GM18499 (cell line): Measurements from ENCODE around the gene CYP19A1.
"Not testable (repeated sequence)": the region's sequence is repeated elsewhere in the genome, so short reads cannot be mapped to it uniquely, and the experiment has no call there.

Experiments used
- ATAC-seq: cut with Tn5 transposase; IDR thresholded peaks from one replicate; pipeline ENCODE4 v1.9.1; 2021; ENCODE audit warnings: moderate number of reproducible peaks; ENCODE audit not compliant: insufficient read depth, unreplicated experiment

CYP19A1 gene

GRCh38 chr15:51190424-51191068, 147.8 kb downstream of the CYP19A1 start:
- no peak for ATAC-seq

DNA sequence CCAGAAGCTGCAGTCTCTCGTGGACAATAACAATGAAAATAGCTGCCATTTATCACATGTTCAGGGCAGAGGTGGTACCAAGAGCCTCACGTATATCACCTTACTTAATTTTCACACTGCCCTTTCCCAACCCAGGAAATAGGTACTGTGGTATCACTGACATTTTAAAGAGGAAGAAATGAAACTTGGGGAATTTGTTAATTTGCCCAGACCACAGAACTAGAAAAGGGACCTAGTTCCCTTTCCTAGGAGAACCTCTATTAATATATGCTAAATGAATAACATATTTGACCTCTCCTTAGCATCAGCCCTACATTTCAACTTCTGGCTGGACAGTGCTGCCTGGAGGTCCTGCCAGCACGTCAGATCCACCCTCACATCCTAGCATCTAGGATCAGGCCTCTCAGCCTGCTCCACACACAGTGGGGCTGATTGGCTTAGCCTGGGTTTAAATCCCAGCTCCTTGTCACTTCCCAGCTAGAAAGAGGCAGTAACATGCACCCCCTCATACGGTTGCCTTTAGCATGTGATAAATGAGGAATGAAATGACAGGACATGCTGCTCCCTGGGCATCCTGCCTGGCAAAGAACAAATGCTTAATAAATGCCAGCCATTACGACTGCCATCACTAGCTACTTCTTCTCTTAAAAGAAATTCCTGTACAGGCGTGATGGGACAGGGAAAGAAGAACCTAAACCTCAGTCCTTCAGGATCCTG, 148.6 kb downstream of the CYP19A1 start:
- ATAC-seq, result no peak

DNA sequence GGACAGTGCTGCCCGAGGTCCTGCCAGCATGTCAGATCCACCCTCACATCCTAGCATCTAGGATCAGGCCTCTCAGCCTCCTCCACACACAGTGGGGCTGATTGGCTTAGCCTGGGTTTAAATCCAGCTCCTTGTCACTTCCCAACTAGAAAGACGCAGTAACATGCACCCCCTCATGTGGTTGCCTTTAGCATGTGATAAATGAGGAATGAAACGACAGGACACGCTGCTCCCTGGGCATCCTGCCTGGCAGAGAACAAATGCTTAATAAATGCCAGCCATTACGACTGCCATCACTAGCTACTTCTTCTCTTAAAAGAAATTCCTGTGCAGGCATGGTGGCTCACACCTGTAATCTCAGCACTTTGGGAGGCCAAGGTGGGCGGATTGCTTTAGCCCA, 149.6 kb downstream of the CYP19A1 start:
- not testable (repeated sequence) for ATAC-seq

DNA sequence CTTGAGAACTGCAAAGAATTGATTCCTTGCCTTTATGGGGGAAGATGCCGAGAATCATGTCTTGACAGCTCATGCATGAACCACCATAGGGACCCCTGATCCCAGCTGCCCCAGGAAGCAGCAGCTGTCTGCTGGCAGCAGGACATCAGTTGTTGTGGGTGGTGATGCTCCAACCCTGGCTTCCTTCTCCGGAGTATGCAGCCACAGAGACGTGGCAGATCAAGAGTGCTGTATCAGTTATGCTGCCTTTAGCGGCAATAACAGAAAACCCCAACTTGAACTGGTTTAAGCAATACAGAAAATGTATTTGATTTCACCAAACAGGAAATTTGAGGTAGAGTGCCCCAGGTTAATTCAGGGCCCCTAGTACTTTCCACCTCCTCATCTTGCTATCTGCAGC, 151.5 kb downstream of the CYP19A1 start:
- ATAC-seq, result no peak

DNA sequence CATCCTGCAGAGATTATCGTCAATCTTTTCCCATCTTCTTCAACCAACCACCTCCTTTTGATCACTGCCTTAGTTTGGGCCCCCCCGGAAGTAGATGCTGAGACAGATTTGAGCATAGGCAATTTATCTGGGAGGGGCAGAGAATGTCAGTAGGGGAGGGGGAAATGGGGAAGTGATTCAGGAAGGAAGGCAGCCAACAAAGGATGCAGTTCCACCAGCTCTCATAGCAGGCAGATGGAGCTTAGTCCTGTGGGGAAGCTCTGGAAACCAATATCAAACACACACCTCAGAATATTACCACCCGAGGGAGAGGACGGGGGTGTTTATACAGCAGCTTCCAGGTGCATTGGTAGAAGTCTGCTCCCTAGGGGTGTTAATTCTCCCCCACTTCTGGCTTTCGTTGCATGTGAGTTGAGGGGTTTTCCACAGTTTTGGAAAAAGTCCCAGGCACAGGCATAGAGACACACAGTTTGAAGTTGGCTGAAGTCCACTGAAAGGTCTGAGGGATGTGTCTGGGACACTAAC, 152.2 kb downstream of the CYP19A1 start:
- ATAC-seq, result no peak

GRCh38 chr15:51185213-51186159, 152.9 kb downstream of the CYP19A1 start:
- no peak for ATAC-seq

DNA sequence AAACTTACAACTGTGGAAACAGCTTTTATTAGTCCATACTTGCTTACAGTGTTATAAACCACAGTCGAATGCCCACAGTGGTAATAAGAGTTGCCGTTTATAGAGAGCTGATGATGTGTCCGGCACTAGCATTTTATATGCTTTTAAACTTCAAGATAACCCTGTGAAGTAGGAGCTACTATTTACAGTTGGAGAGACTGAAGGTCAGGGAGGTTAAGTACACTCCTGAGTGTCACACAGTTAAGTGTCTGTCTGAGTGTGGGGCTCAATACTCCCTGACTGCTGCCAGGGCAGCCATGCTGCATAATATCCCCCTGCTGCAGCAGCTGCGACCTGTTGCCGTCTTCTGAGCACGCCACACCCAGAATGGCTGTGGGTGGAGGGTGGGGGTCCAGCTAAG, 153.8 kb downstream of the CYP19A1 start:
- ATAC-seq, result no peak

GRCh38 chr15:51183076-51183475, 155.3 kb downstream of the CYP19A1 start:
- ATAC-seq, result no peak

GRCh38 chr15:51181905-51182304, 156.5 kb downstream of the CYP19A1 start:
- ATAC-seq, result no peak

- no peak for ATAC-seq
These were observed 157.2 kb downstream of the CYP19A1 start for GRCh38 chr15:51181221-51181620.

GRCh38 chr15:51180534-51180933, 157.9 kb downstream of the CYP19A1 start:
- no peak for ATAC-seq

DNA sequence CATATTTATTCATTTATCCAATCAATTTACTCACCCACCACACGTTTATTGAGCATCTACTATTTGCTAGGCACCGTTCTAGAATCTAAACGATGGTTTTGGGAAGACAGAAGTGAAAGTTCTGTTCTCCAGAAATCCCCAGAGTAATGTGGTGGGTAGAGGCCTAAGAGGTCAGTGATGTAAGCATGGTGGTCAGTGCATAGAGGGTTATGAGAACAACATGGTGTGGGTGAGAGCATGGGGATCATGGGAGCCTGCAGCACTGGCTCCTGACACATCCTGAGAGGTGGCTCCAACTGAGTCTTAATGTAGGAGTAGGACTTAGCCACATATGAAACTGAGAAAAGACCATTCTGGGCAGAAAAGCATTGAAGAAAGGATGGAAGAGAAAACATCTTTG, 158.4 kb downstream of the CYP19A1 start:
- no peak for ATAC-seq

DNA sequence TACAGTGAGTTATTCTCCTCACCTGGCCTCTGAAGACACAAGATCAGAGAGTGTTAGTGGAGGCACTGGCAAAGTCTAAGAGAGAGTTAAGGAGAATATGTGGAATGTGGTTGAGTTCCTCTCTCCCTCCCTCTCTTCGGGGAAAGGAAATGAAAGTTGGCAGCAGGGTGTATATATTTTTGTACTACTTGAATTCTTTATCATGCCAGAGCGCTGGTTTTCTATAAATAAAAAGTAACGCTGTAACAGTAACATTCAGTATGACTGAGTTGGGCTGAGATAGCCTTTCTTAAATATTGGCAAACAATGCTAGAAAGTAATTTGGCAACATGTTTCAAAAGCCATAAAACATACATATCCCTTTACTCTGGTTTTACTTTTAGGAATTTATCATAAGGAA, 166.2 kb downstream of the CYP19A1 start:
- ATAC-seq, result no peak

DNA sequence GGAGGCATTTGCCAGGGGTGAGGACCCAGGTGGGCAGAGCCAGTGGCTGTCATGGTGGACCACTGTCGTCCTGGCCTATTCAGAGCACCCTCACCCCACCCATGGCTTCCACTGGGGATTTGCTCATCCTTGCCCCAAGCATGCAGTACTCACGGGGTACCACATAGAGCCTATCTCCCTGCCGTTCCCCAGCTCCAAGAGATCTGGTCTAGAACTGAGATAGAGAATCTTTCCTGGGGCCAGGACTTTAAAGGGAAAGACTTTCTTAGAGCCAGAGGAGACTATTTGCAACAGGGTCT, 166.8 kb downstream of the CYP19A1 start:
- ATAC-seq, result no peak

DNA sequence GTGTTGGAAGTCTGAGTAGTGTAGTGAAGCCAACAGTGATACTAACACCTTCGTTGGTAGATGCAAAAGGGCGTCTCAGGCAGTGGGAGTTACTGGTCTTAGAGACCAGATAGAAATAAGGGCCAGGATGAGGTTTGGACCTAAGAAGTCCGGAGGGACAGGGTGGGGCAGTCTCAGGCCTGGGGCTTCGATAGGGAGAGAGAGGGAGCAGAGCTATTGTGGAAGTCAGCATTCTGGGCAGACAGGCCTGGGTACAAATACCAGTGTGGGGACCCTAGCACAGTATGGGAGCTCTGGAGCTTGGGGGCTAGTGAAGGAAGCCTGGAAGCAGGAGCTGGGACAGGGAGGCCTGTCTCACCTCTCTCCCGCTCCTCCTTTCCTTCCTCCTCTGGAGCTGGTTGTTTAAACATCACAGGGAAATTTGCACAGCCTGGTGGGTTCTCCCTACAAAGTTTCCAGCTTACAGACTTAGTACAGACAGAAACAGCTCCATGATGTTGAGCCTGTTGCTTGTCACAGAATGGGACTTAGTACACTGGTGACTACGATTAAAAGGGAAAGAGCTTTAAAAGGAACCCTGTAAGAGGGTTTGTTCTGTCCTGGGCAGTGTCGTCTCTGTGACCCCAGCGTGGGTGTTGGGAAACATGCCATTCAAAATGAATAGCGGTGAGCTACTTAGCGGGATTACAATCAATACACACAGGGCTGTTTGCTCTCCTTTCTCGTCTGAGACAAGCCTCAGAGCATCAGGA, 167.3 kb downstream of the CYP19A1 start:
- ATAC-seq, result no peak

- no peak for ATAC-seq
These were observed 169.7 kb downstream of the CYP19A1 start for GRCh38 chr15:51168700-51169099.

DNA sequence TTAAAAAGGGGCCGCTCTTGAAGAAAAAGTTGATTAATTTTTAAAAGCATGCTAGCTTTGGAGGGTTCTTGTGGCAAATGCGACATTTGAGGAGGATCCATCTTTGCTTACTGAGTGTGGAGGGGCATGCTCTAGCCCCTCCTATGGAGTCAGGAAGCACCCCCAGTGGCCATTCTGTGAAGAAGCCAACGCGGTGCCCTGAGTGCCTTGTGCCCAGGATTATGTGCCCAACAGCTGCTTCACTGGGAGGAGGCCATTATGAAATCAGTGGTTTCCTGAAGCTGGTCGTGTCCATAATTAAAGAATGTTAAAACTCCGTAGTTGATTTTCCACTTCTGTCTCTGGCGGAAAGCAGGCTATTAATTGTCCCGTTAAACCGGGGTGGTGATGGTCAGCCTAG, 174.6 kb downstream of the CYP19A1 start:
- no peak for ATAC-seq

- ATAC-seq, result no peak
These were observed 175.3 kb downstream of the CYP19A1 start for GRCh38 chr15:51162865-51163762.

GRCh38 chr15:51161491-51162220, 176.7 kb downstream of the CYP19A1 start:
- no peak for ATAC-seq
